Renal cortex interstitium (tissue), 3 donors: ENCODE results near the gene PNMA8A. TPM values are rescaled to one million over a fixed set of nuclear protein-coding genes. Genes with fewer than 3 reads are reported as not detected.

Experiments
- polyA plus RNA-seq, 3 donors: library from polyadenylated mRNA; unstranded; fragments of 120-200 nt; gene quantifications; one replicate each; pipeline ENCODE4 v1.2.1, GENCODE V29; 2013; ENCODE audit not compliant: insufficient read length in 3 of 3

Gene PNMA8A
- polyA plus RNA-seq, 3 donors = 43.5 to 71.1 (median 52.2) TPM

Other genes starting within 250 kb of the PNMA8A start
- gene IGFL1, start 241.8 kb downstream of the PNMA8A start, polyA plus RNA-seq = not detected
- 10 to 100 TPM; 38.7 to 67.3 (median 39.6) TPM for gene HIF3A, start 174.5 kb downstream of the PNMA8A start, polyA plus RNA-seq
- gene PPP5C, start 124.5 kb downstream of the PNMA8A start, polyA plus RNA-seq = 100 to 1,000 TPM; 102 to 106 (median 104) TPM
- 10 to 100 TPM; 45.3 to 71.4 (median 57.8) TPM for gene CCDC8, start 58.0 kb downstream of the PNMA8A start, polyA plus RNA-seq
- gene PNMA8C, start 42.6 kb downstream of the PNMA8A start, polyA plus RNA-seq = under 1 TPM; 0.62 to 0.88 (median 0.83) TPM
- gene PNMA8B, start 24.3 kb upstream of the PNMA8A start, polyA plus RNA-seq = 1 to 10 TPM; 3.2 to 5.5 (median 4.9) TPM
- gene CALM3, start 129.8 kb upstream of the PNMA8A start, polyA plus RNA-seq = 100 to 1,000 TPM; 391 to 523 (median 470) TPM
- gene PTGIR, start 153.5 kb upstream of the PNMA8A start, polyA plus RNA-seq = 1 to 10 TPM; 1.3 to 2.8 (median 2.6) TPM
- gene GNG8, start 164.6 kb upstream of the PNMA8A start, polyA plus RNA-seq = 1 to 10 TPM; 3.2 to 6.9 (median 3.4) TPM
- gene DACT3, start 189.6 kb upstream of the PNMA8A start, polyA plus RNA-seq = 10 to 100 TPM; 22.2 to 29.3 (median 23.5) TPM
- gene PRKD2, start 245.6 kb upstream of the PNMA8A start, polyA plus RNA-seq = 10 to 100 TPM; 40.0 to 50.9 (median 41.6) TPM